Mammary epithelial cell (primary cell): ENCODE data around the gene ALKBH6.

ENCODE experiments used
- CTCF ChIP-seq, 2 donors: IDR thresholded peaks in 1 of 2; conservative IDR thresholded peaks in 1 of 2; 2 replicates each; pipeline ENCODE4 v1.5.1; 2011 to 2012; ENCODE audit warnings: inconsistent platforms in 2 of 2, low read length in 2 of 2, mild to moderate bottlenecking in 2 of 2, control low read depth in 1 of 2, low read depth in 1 of 2; ENCODE audit not compliant: insufficient read depth in 1 of 2; ENCODE audit errors: extremely low read depth in 1 of 2
- EZH2 ChIP-seq: IDR thresholded peaks from 2 replicates; pipeline ENCODE4 v1.6.1; 2012; ENCODE audit warnings: low read length, inconsistent platforms, borderline replicate concordance

DNA sequence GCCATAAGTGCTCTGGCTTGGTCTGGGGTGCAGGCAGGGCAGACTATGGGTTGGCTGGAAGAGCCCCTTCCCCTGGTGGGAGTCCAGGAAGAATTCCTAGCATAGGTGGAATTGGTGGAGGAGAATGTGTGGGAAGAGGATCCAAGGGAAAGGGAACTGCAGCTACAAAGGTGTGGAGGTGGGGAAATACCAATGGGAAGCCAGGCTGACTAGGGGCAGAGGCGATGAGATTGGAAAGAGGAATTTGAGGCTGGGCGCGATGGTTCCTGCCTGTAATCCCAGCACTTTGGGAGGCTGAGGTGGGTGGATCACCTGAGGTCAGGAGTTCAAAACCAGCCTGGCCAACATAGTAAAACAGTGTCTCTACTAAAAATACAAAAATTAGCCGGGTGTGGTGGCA, 23.9 kb downstream of the ALKBH6 start:
- TF ChIP-seq CTCF (conservative IDR thresholded peaks at IDR 0.05 in 1 of 2, IDR thresholded peaks at IDR 0.05 in 1 of 2; ENCODE audit: extremely low read depth in 1 of 2, insufficient read depth in 1 of 2, low read depth in 1 of 2, low read length in 2 of 2) (no peak), EZH2 (no peak)
